RKO (cell line): ENCODE results near the gene PDK1.
"Not testable (repeated sequence)": the region's sequence is repeated elsewhere in the genome, so short reads cannot be mapped to it uniquely, and the experiment has no call there.

Source experiments
- DNase-seq: peaks from one replicate; pipeline ENCODE4 v3.0.0-alpha.2; 2016; ENCODE audit warnings: low spot score

Gene PDK1

GRCh38 chr2:172552547-172553291 is 3.2 kb upstream of the PDK1 start:
- peak; percentile 76 for DNase-seq

GRCh38 chr2:172554352-172555271 is 1.3 kb upstream of the PDK1 start:
- no peak for DNase-seq

- DNase-seq, result no peak
These were observed 693 bp upstream of the PDK1 start for GRCh38 chr2:172555272-172555521.

- DNase-seq, result peak; percentile 74
These were observed 569 bp downstream of the PDK1 start for GRCh38 chr2:172556284-172557033.

- no peak for DNase-seq
These were observed 2.5 kb downstream of the PDK1 start for GRCh38 chr2:172558372-172558771.

- DNase-seq, result no peak
These were observed 4.8 kb downstream of the PDK1 start for GRCh38 chr2:172560721-172561120.

- DNase-seq, result no peak
These were observed 5.4 kb downstream of the PDK1 start for GRCh38 chr2:172561270-172561669.

- no peak for DNase-seq
These were observed 6.4 kb downstream of the PDK1 start for GRCh38 chr2:172562298-172562697.

GRCh38 chr2:172564376-172564775 is 8.5 kb downstream of the PDK1 start:
- DNase-seq, result no peak

- DNase-seq, result no peak
These were observed 15.4 kb downstream of the PDK1 start for GRCh38 chr2:172571245-172571644.

GRCh38 chr2:172572981-172573380 is 17.1 kb downstream of the PDK1 start:
- no peak for DNase-seq

GRCh38 chr2:172574965-172575364 is 19.1 kb downstream of the PDK1 start:
- DNase-seq, result no peak

- no peak for DNase-seq
These were observed 22.2 kb downstream of the PDK1 start for GRCh38 chr2:172578054-172578453.

GRCh38 chr2:172578860-172579512 is 23.1 kb downstream of the PDK1 start:
- DNase-seq, result no peak

GRCh38 chr2:172580544-172580943 is 24.7 kb downstream of the PDK1 start:
- no peak for DNase-seq

GRCh38 chr2:172582656-172583055 is 26.8 kb downstream of the PDK1 start:
- no peak for DNase-seq

GRCh38 chr2:172586245-172586891 is 30.5 kb downstream of the PDK1 start:
- DNase-seq, result no peak

GRCh38 chr2:172587231-172587630 is 31.3 kb downstream of the PDK1 start:
- DNase-seq, result not testable (repeated sequence)

GRCh38 chr2:172588931-172589330 is 33.0 kb downstream of the PDK1 start:
- DNase-seq, result no peak

- DNase-seq, result not testable (repeated sequence)
These were observed 35.5 kb downstream of the PDK1 start for GRCh38 chr2:172591386-172591785.

- not testable (repeated sequence) for DNase-seq
These were observed 36.3 kb downstream of the PDK1 start for GRCh38 chr2:172592190-172592589.

- DNase-seq, result no peak
These were observed 40.9 kb downstream of the PDK1 start for GRCh38 chr2:172596776-172597175.
